Measurements from ENCODE around the gene CYB5R2. TPM values are rescaled to one million over a fixed set of nuclear protein-coding genes. Genes with fewer than 3 reads are reported as not detected.

Gene CYB5R2
- total and polyA plus RNA-seq, 2 experiments from 2014 or later, result 40.9 to 56.2 TPM

DNA sequence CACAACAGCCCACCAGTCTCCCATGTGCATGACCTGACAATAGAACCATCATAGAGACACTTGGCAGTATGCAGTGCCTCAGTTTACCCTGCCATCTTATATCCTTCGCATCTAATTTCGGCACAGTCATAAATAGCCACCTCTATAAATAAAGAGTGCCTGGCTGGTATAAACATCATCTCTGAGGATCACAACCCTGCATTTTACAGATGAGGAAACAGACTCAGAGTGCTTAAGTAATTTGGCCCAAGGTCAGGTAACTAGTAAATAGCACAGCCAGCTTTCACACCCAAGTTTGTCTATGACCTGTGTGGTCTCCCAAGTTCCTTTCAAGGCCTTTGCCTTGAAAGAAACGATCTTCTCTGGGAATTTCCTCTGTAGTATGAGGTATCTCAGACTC lies 44.6 kb downstream of the CYB5R2 start:
- ATAC-seq (no peak), DNase-seq (ENCODE audit: low spot score) (no peak)
- H3K9me2 ChIP-seq (ENCODE audit: insufficient read depth), result no peaks in the 10 kb centered on the region
- no peak overlapping the region for H3K27ac ChIP-seq (ENCODE audit: low read depth)
- Mint-ChIP-seq H3K27ac (no peak overlapping the region), H3K9me3 (no peaks in the 10 kb centered on the region), H3K36me3 (ENCODE audit: low read depth) (no peaks in the 10 kb centered on the region), H3K4me3 (no peak overlapping the region), H3K4me1 (no peaks in the 10 kb centered on the region), H3K27me3 (ENCODE audit: insufficient read depth, low read depth, poor library complexity) (no peaks in the 10 kb centered on the region)
- H3K4me1 ChIP-seq (ENCODE audit: insufficient read depth), result no peaks in the 10 kb centered on the region
- H3K36me3 ChIP-seq (ENCODE audit: insufficient read depth), result no peaks in the 10 kb centered on the region
- H3K27me3 ChIP-seq (ENCODE audit: insufficient read depth), result no peaks in the 10 kb centered on the region
- TF ChIP-seq ZNF114 (CRISPR knock-in tag; IDR thresholded peaks at IDR 0.05) (no peak), NANOG (IDR thresholded peaks at IDR 0.05; ENCODE audit: borderline replicate concordance) (no peak), ZNF331 (CRISPR knock-in tag; IDR thresholded peaks at IDR 0.05; ENCODE audit: low read depth) (no peak), POLR2AphosphoS5 (IDR thresholded peaks at IDR 0.05; ENCODE audit: low read depth) (no peak), EZH2phosphoT487 (IDR thresholded peaks at IDR 0.05; ENCODE audit: unreplicated experiment) (no peak), STAT1 (IDR thresholded peaks at IDR 0.05; ENCODE audit: unreplicated experiment) (no peak), JUNB (IDR thresholded peaks at IDR 0.05; ENCODE audit: unreplicated experiment) (no peak), EZH2 (IDR thresholded peaks at IDR 0.05; ENCODE audit: low read depth, unreplicated experiment) (no peak), CREB1 (CRISPR knock-in tag; IDR thresholded peaks at IDR 0.05; ENCODE audit: low read depth) (no peak)
- TF ChIP-seq, protein P1, sequence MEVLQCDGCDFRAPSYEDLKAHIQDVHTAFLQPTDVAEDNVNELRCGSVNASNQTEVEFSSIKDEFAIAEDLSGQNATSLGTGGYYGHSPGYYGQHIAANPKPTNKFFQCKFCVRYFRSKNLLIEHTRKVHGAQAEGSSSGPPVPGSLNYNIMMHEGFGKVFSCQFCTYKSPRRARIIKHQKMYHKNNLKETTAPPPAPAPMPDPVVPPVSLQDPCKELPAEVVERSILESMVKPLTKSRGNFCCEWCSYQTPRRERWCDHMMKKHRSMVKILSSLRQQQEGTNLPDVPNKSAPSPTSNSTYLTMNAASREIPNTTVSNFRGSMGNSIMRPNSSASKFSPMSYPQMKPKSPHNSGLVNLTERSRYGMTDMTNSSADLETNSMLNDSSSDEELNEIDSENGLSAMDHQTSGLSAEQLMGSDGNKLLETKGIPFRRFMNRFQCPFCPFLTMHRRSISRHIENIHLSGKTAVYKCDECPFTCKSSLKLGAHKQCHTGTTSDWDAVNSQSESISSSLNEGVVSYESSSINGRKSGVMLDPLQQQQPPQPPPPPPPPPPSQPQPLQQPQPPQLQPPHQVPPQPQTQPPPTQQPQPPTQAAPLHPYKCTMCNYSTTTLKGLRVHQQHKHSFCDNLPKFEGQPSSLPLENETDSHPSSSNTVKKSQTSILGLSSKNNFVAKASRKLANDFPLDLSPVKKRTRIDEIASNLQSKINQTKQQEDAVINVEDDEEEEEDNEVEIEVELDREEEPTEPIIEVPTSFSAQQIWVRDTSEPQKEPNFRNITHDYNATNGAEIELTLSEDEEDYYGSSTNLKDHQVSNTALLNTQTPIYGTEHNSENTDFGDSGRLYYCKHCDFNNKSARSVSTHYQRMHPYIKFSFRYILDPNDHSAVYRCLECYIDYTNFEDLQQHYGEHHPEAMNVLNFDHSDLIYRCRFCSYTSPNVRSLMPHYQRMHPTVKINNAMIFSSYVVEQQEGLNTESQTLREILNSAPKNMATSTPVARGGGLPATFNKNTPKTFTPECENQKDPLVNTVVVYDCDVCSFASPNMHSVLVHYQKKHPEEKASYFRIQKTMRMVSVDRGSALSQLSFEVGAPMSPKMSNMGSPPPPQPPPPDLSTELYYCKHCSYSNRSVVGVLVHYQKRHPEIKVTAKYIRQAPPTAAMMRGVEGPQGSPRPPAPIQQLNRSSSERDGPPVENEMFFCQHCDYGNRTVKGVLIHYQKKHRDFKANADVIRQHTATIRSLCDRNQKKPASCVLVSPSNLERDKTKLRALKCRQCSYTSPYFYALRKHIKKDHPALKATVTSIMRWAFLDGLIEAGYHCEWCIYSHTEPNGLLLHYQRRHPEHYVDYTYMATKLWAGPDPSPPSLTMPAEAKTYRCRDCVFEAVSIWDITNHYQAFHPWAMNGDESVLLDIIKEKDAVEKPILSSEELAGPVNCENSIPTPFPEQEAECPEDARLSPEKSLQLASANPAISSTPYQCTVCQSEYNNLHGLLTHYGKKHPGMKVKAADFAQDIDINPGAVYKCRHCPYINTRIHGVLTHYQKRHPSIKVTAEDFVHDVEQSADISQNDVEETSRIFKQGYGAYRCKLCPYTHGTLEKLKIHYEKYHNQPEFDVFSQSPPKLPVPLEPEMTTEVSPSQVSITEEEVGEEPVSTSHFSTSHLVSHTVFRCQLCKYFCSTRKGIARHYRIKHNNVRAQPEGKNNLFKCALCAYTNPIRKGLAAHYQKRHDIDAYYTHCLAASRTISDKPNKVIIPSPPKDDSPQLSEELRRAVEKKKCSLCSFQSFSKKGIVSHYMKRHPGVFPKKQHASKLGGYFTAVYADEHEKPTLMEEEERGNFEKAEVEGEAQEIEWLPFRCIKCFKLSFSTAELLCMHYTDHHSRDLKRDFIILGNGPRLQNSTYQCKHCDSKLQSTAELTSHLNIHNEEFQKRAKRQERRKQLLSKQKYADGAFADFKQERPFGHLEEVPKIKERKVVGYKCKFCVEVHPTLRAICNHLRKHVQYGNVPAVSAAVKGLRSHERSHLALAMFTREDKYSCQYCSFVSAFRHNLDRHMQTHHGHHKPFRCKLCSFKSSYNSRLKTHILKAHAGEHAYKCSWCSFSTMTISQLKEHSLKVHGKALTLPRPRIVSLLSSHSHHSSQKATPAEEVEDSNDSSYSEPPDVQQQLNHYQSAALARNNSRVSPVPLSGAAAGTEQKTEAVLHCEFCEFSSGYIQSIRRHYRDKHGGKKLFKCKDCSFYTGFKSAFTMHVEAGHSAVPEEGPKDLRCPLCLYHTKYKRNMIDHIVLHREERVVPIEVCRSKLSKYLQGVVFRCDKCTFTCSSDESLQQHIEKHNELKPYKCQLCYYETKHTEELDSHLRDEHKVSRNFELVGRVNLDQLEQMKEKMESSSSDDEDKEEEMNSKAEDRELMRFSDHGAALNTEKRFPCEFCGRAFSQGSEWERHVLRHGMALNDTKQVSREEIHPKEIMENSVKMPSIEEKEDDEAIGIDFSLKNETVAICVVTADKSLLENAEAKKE (CRISPR knock-in tag; IDR thresholded peaks at IDR 0.05), result no peak
- TF ChIP-seq, protein P2, sequence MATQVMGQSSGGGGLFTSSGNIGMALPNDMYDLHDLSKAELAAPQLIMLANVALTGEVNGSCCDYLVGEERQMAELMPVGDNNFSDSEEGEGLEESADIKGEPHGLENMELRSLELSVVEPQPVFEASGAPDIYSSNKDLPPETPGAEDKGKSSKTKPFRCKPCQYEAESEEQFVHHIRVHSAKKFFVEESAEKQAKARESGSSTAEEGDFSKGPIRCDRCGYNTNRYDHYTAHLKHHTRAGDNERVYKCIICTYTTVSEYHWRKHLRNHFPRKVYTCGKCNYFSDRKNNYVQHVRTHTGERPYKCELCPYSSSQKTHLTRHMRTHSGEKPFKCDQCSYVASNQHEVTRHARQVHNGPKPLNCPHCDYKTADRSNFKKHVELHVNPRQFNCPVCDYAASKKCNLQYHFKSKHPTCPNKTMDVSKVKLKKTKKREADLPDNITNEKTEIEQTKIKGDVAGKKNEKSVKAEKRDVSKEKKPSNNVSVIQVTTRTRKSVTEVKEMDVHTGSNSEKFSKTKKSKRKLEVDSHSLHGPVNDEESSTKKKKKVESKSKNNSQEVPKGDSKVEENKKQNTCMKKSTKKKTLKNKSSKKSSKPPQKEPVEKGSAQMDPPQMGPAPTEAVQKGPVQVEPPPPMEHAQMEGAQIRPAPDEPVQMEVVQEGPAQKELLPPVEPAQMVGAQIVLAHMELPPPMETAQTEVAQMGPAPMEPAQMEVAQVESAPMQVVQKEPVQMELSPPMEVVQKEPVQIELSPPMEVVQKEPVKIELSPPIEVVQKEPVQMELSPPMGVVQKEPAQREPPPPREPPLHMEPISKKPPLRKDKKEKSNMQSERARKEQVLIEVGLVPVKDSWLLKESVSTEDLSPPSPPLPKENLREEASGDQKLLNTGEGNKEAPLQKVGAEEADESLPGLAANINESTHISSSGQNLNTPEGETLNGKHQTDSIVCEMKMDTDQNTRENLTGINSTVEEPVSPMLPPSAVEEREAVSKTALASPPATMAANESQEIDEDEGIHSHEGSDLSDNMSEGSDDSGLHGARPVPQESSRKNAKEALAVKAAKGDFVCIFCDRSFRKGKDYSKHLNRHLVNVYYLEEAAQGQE (IDR thresholded peaks at IDR 0.05; ENCODE audit: unreplicated experiment), result no peak
- TF ChIP-seq, protein P3, sequence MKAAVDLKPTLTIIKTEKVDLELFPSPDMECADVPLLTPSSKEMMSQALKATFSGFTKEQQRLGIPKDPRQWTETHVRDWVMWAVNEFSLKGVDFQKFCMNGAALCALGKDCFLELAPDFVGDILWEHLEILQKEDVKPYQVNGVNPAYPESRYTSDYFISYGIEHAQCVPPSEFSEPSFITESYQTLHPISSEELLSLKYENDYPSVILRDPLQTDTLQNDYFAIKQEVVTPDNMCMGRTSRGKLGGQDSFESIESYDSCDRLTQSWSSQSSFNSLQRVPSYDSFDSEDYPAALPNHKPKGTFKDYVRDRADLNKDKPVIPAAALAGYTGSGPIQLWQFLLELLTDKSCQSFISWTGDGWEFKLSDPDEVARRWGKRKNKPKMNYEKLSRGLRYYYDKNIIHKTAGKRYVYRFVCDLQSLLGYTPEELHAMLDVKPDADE (IDR thresholded peaks at IDR 0.05), result no peak
- TF ChIP-seq, protein P4, sequence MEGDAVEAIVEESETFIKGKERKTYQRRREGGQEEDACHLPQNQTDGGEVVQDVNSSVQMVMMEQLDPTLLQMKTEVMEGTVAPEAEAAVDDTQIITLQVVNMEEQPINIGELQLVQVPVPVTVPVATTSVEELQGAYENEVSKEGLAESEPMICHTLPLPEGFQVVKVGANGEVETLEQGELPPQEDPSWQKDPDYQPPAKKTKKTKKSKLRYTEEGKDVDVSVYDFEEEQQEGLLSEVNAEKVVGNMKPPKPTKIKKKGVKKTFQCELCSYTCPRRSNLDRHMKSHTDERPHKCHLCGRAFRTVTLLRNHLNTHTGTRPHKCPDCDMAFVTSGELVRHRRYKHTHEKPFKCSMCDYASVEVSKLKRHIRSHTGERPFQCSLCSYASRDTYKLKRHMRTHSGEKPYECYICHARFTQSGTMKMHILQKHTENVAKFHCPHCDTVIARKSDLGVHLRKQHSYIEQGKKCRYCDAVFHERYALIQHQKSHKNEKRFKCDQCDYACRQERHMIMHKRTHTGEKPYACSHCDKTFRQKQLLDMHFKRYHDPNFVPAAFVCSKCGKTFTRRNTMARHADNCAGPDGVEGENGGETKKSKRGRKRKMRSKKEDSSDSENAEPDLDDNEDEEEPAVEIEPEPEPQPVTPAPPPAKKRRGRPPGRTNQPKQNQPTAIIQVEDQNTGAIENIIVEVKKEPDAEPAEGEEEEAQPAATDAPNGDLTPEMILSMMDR (conservative IDR thresholded peaks at IDR 0.05; ENCODE audit: low read depth in 2 of 2), result no peak
- no peaks in the 10 kb centered on the region for H4K20me1 ChIP-seq (replicated peaks; ENCODE audit: insufficient read depth)
- no peaks in the 10 kb centered on the region for H3K79me2 ChIP-seq (replicated peaks; ENCODE audit: insufficient read depth)
- H3K4me3 ChIP-seq, result no peak overlapping the region
- H2AFZ ChIP-seq, result no peak overlapping the region
- H3F3A ChIP-seq (replicated peaks; ENCODE audit: low read depth), result no peaks in the 10 kb centered on the region
- H3K4me2 ChIP-seq, result no peak overlapping the region
